Smooth muscle cell (in vitro differentiated cells): ENCODE results near the gene OPRM1. TPM values are rescaled to one million over a fixed set of nuclear protein-coding genes. Genes with fewer than 3 reads are reported as not detected.

Source experiments
- DNase-seq: peaks from one replicate; lab custom pipeline; 2025; ENCODE audit not compliant: unreplicated experiment; lab: John Stamatoyannopoulos, UW
- H2AFZ ChIP-seq: fragments of 200-600 bp; sonication (generic); 2 replicates; pipeline ENCODE4 v1.6.0; 2016; ENCODE audit warnings: antibody characterized with exemption, low read depth, mild to moderate bottlenecking
- H3F3A ChIP-seq: fragments of 200-600 bp; sonication (generic); 2 replicates; pipeline ENCODE4 v1.6.0; 2017; ENCODE audit warnings: antibody characterized with exemption, low read depth
- H3K27ac ChIP-seq: fragments of 200-600 bp; sonication (generic); 2 replicates; pipeline ENCODE4 v1.5.1; 2016; ENCODE audit warnings: low read depth, mild to moderate bottlenecking
- H3K27me3 ChIP-seq: fragments of 200-600 bp; sonication (generic); 2 replicates; pipeline ENCODE4 v1.6.1; 2016; ENCODE audit warnings: low read depth, mild to moderate bottlenecking
- H3K36me3 ChIP-seq: fragments of 200-600 bp; sonication (generic); 2 replicates; pipeline ENCODE4 v1.5.1; 2016; ENCODE audit warnings: low read depth
- H3K4me1 ChIP-seq: fragments of 200-600 bp; sonication (generic); 2 replicates; pipeline ENCODE4 v1.5.1; 2016; ENCODE audit warnings: low read depth
- H3K4me2 ChIP-seq: fragments of 200-600 bp; sonication (generic); 2 replicates; pipeline ENCODE4 v1.6.0; 2016; ENCODE audit warnings: mild to moderate bottlenecking
- H3K4me3 ChIP-seq: fragments of 200-600 bp; sonication (generic); 2 replicates; pipeline ENCODE4 v1.5.1; 2016; ENCODE audit warnings: mild to moderate bottlenecking
- H3K79me2 ChIP-seq: fragments of 200-600 bp; sonication (generic); 2 replicates; pipeline ENCODE4 v1.6.0; 2016; ENCODE audit warnings: low read depth, mild to moderate bottlenecking
- H3K9ac ChIP-seq: fragments of 200-600 bp; sonication (generic); 2 replicates; pipeline ENCODE4 v1.6.0; 2016; ENCODE audit warnings: low read depth
- H3K9me3 ChIP-seq: fragments of 200-600 bp; sonication (generic); replicated peaks from 2 replicates; pipeline ENCODE4 v1.5.1; 2016; ENCODE audit warnings: low read depth
- H4K20me1 ChIP-seq: fragments of 200-600 bp; sonication (generic); 2 replicates; pipeline ENCODE4 v1.6.0; 2016; ENCODE audit warnings: low read depth
- WGBS: methylation state at CpG from one replicate; pipeline ENCODE4 v1.1.7; 2016; ENCODE audit warnings: low lambda C conversion rate; 5-methylcytosine and 5-hydroxymethylcytosine counted together
- polyA plus RNA-seq: library from polyadenylated mRNA; unstranded; fragments of >200 nt; fragmentation: Nextera tagmentation; extraction: Ambion mirVana; gene quantifications from 2 replicates; pipeline ENCODE4 v1.2.1, GENCODE V29; 2016
- total RNA-seq: library from RNA; depleted of rRNA; stranded (reverse); fragments of >200 nt; gene quantifications from 2 replicates; pipeline ENCODE4 v1.2.3, GENCODE V29; 2014
- TF ChIP-seq, protein P1 (sequence below): fragments of 200-600 bp; sonication (generic); IDR thresholded peaks from 2 replicates; pipeline ENCODE4 v1.5.1; 2017; ENCODE audit warnings: borderline replicate concordance, mild to moderate bottlenecking, antibody characterized with exemption; ENCODE audit not compliant: insufficient read depth, poor library complexity, severe bottlenecking

Gene OPRM1
- total and polyA plus RNA-seq, 2 experiments from 2014 or later, result not detected

DNA sequence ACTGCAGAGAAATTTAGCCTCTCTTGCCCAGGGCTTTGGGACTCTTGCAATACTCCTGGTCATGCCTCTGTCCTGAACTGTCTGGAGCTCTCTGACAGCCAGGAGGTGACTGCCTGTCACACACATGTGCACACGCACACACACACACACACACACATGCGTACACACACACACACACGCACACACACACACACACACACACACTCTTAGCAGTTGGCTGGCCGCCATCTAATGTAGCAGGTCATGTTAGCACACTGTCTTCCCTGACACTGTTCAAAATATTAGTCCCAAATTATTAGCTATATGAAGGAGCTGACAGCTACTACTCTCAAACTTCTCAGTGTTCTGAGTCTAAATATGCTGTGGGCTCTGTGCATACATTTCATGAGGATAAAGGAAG, 256.7 kb downstream of the OPRM1 start:
- no peaks in the 10 kb centered on the region for H3K79me2 ChIP-seq
- no peaks in the 10 kb centered on the region for H3K4me1 ChIP-seq
- H2AFZ ChIP-seq, result no peak overlapping the region
- H3K9ac ChIP-seq, result no peak overlapping the region
- TF ChIP-seq, protein P1, sequence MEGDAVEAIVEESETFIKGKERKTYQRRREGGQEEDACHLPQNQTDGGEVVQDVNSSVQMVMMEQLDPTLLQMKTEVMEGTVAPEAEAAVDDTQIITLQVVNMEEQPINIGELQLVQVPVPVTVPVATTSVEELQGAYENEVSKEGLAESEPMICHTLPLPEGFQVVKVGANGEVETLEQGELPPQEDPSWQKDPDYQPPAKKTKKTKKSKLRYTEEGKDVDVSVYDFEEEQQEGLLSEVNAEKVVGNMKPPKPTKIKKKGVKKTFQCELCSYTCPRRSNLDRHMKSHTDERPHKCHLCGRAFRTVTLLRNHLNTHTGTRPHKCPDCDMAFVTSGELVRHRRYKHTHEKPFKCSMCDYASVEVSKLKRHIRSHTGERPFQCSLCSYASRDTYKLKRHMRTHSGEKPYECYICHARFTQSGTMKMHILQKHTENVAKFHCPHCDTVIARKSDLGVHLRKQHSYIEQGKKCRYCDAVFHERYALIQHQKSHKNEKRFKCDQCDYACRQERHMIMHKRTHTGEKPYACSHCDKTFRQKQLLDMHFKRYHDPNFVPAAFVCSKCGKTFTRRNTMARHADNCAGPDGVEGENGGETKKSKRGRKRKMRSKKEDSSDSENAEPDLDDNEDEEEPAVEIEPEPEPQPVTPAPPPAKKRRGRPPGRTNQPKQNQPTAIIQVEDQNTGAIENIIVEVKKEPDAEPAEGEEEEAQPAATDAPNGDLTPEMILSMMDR, result no peak
- H3K36me3 ChIP-seq, result no peaks in the 10 kb centered on the region
- no peaks in the 10 kb centered on the region for H4K20me1 ChIP-seq
- H3F3A ChIP-seq, result no peaks in the 10 kb centered on the region
- no peaks in the 10 kb centered on the region for H3K9me3 ChIP-seq
- no peak overlapping the region for H3K4me3 ChIP-seq
- H3K27me3 ChIP-seq, result no peaks in the 10 kb centered on the region
- H3K4me2 ChIP-seq, result no peak overlapping the region
- no peak overlapping the region for H3K27ac ChIP-seq
- 70% methylated on average over 4 of the region's 4 CpGs for WGBS
- no peak for DNase-seq
